Endothelial cell of umbilical vein (primary cell): Measurements from ENCODE around the gene SLC22A6. TPM values are rescaled to one million over a fixed set of nuclear protein-coding genes. Genes with fewer than 3 reads are reported as not detected.

Experiments used
- BruUV-seq: library from RNA; stranded (reverse); fragments of 400-500 nt; replicated peaks from 2 replicates; lab custom pipeline; 2021; lab: Mats Ljungman, UMichigan
- CTCF ChIA-PET: fragments of 300-600, 350-600 bp; sonication (Branson Sonifier 250); formaldehyde crosslinking; loops from one replicate; lab custom pipeline; 2021; ENCODE audit warnings: antibody characterized with exemption, inconsistent platforms; lab: Charles Lee
- POLR2A ChIA-PET: fragments of 300-600, 350-600 bp; sonication (Branson Sonifier 250); formaldehyde crosslinking; loops from one replicate; lab custom pipeline; 2021; ENCODE audit warnings: antibody characterized with exemption, inconsistent platforms; lab: Charles Lee
- DNase-seq: peaks from one replicate; pipeline ENCODE4 v3.0.0-alpha.2; 2011; ENCODE audit warnings: low read depth, low spot score
- FAIRE-seq: peaks from 2 replicates; lab custom pipeline; 2011; peaks lifted over from hg19 to GRCh38; lab: Jason Lieb, UNC
- H2AFZ ChIP-seq: 2 replicates; pipeline ENCODE4 v1.6.0; 2012; ENCODE audit warnings: low read depth, low read length, control low read depth, inconsistent platforms
- H3K27ac ChIP-seq: 2 replicates; pipeline ENCODE4 v1.5.1; 2011; ENCODE audit warnings: low read depth, mild to moderate bottlenecking, control low read depth, low read length, moderate library complexity; ENCODE audit not compliant: insufficient read depth
- H3K27me3 ChIP-seq, 2 experiments: 2 replicates each; pipeline versions ENCODE4 v1.6.0 to v1.6.1; 2011; ENCODE audit warnings: low read length in 2 of 2, mixed read lengths in 1 of 2; ENCODE audit not compliant: control insufficient read depth in 2 of 2, insufficient read depth in 2 of 2
- H3K36me3 ChIP-seq, 2 experiments: 2 replicates in 1 of 2; 3 replicates in 1 of 2; pipeline ENCODE4 v1.5.1; 2011; ENCODE audit warnings: low read length in 2 of 2, mild to moderate bottlenecking in 1 of 2, moderate library complexity in 1 of 2; ENCODE audit not compliant: control insufficient read depth in 2 of 2, insufficient read depth in 2 of 2; ENCODE audit errors: extremely low read depth in 1 of 2
- H3K4me1 ChIP-seq: 3 replicates; pipeline ENCODE4 v1.5.1; 2011; ENCODE audit warnings: mild to moderate bottlenecking, low read length; ENCODE audit not compliant: control insufficient read depth, insufficient read depth; ENCODE audit errors: extremely low read depth
- H3K4me2 ChIP-seq: 2 replicates; pipeline ENCODE4 v1.6.1; 2011; ENCODE audit warnings: low read length, control low read depth, mixed read lengths; ENCODE audit not compliant: insufficient read depth
- H3K4me3 ChIP-seq, 3 experiments: fragments of 200-600 bp in 1 of 3; sonication (generic), shearing (Covaris generic) in 1 of 3; replicated peaks in 1 of 3; 2 replicates each; pipeline ENCODE4 v1.5.1; 2011 to 2016; ENCODE audit warnings: control low read depth in 3 of 3, low read length in 3 of 3, mild to moderate bottlenecking in 2 of 3, inconsistent platforms in 1 of 3, low read depth in 1 of 3, moderate library complexity in 1 of 3; ENCODE audit not compliant: insufficient read depth in 1 of 3
- H3K79me2 ChIP-seq: 2 replicates; pipeline ENCODE4 v1.6.0; 2012; ENCODE audit warnings: low read length, inconsistent platforms; ENCODE audit not compliant: control insufficient read depth, insufficient read depth
- H3K9ac ChIP-seq: replicated peaks from 2 replicates; pipeline ENCODE3; 2011; ENCODE audit warnings: low read length, control low read depth; ENCODE audit not compliant: insufficient read depth; ENCODE audit errors: extremely low read depth
- H3K9me1 ChIP-seq: replicated peaks from 3 replicates; pipeline ENCODE4 v1.6.0; 2011; ENCODE audit warnings: mild to moderate bottlenecking, low read length; ENCODE audit not compliant: control insufficient read depth, insufficient read depth; ENCODE audit errors: extremely low read depth
- H3K9me3 ChIP-seq: replicated peaks from 2 replicates; pipeline ENCODE4 v1.5.1; 2012; ENCODE audit warnings: low read length, inconsistent platforms; ENCODE audit not compliant: control insufficient read depth, insufficient read depth
- H4K20me1 ChIP-seq: replicated peaks from 2 replicates; pipeline ENCODE3; 2011; ENCODE audit warnings: mild to moderate bottlenecking, low read length; ENCODE audit not compliant: control insufficient read depth, insufficient read depth; ENCODE audit errors: extremely low read depth
- CTCF ChIP-seq, 2 donors: IDR thresholded peaks; 1 replicate in 1 of 2; 2 replicates in 1 of 2; pipeline ENCODE4 v1.5.1; 2011; ENCODE audit warnings: low read length in 2 of 2, mild to moderate bottlenecking in 2 of 2, moderate library complexity in 2 of 2, control low read depth in 1 of 2, inconsistent platforms in 1 of 2, low read depth in 1 of 2; ENCODE audit not compliant: insufficient read depth in 1 of 2; ENCODE audit errors: extremely low read depth in 1 of 2
- FOS ChIP-seq: IDR thresholded peaks from 2 replicates; pipeline ENCODE4 v1.6.1; 2011; ENCODE audit warnings: mild to moderate bottlenecking, low read length, moderate library complexity, borderline replicate concordance; ENCODE audit not compliant: insufficient read depth
- GATA2 ChIP-seq: IDR thresholded peaks from 2 replicates; pipeline ENCODE4 v1.7.0; 2011; ENCODE audit warnings: low read depth, mild to moderate bottlenecking, moderate library complexity, mixed read lengths, low read length; ENCODE audit not compliant: insufficient read length, insufficient read depth
- JUN ChIP-seq: IDR thresholded peaks from 2 replicates; pipeline ENCODE4 v1.6.1; 2011; ENCODE audit warnings: borderline replicate concordance, low read depth; ENCODE audit not compliant: insufficient read length, insufficient read depth
- POLR2A ChIP-seq: IDR thresholded peaks from 2 replicates; pipeline ENCODE4 v1.6.1; 2012; ENCODE audit warnings: low read depth, mild to moderate bottlenecking, control low read depth, low read length
- POLR2AphosphoS5 ChIP-seq: IDR thresholded peaks from 2 replicates; pipeline ENCODE4 v1.6.1; 2012; ENCODE audit warnings: low read depth, mild to moderate bottlenecking, control low read depth, low read length, moderate library complexity; ENCODE audit not compliant: insufficient read depth
- dilution Hi-C: fragments of 300-500 bp; cut with MboI; formaldehyde crosslinking; loops from one replicate; pipeline ENCODE4 v1.15.0; 2019; ENCODE audit warnings: low sequenced_read_pairs; ENCODE audit not compliant: extremely low pct_ligation_motif_present
- intact Hi-C: fragments of 100-400 bp; cut with micrococcal nuclease; formaldehyde crosslinking; loops from one replicate; pipeline ENCODE4 v1.10.0; 2022
- polyA plus RNA-seq, 4 experiments: library from polyadenylated mRNA; depleted of rRNA in 3 of 4; stranded (reverse) in 3 of 4; unstranded in 1 of 4; fragments of >200 nt; gene quantifications; 2 replicates each; pipeline versions ENCODE4 v1.2.1 to v1.2.3, GENCODE V29; 2011 to 2012; ENCODE audit warnings: missing spikeins in 1 of 4
- total RNA-seq: library from RNA; stranded (reverse); gene quantifications from 2 replicates; pipeline ENCODE4 v1.2.3, GENCODE V29; 2021

The SLC22A6 gene
- total and polyA plus RNA-seq, 2 donors (not counting 3 experiments of a cell fraction or from before 2014, with no cell fraction given) = not detected

DNA sequence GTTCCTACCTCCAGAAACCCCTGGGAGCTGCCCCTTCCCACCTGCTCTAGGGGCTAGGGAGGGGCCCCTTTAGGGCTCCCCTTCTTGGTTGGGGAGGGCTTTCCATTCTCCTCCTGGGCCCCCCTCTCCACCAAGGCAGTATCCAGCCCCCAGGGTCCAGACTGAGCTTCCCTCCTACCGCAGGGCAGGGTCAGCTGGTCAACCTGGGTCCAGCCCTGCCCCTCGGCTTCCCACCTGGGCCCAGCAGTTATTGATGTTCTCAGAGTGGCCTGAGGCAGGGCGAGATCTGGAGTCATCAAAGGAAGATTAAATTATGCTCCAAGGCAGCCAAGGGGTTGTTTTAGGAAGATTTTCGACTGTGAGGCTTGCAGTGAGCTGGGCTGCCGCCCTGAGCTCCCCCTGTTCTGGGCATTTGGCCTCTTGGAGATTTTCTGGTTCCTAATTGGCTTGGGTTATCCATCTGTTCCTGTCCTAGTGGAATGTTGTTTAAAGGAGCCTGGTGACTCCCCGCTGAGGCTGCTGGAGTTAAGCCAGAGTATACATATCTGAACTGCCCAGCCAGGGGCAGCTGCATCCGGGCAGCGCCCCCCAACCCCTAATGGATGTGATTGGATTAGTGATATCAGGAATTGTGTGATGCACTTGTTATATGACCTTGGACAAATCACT lies 32.7 kb upstream of the SLC22A6 start:
- no peak overlapping the region for H2AFZ ChIP-seq
- H3K27ac ChIP-seq = no peak overlapping the region
- no TSS peak for BruUV-seq
- H3K79me2 ChIP-seq = no peaks in the 10 kb centered on the region
- dilution Hi-C loops = no loop called here
- FAIRE-seq (peak; percentile 80), DNase-seq (peak; percentile 95)
- ChIA-PET CTCF (interaction anchor here (0.8 to 8.7 kb wide), 7 partner anchors 9 to 136 kb away, joined by 3 to 488 read pairs (median 4); partner anchors contain the start of gene SLC3A2), POLR2A (interaction anchor here (1.0 kb wide), 1 partner anchor 176 kb away, joined by 3 read pairs; no protein-coding TSS in a partner anchor)
- no peaks in the 10 kb centered on the region for H3K36me3 ChIP-seq
- H3K4me2 ChIP-seq = no peak overlapping the region
- no peak overlapping the region for H3K9ac ChIP-seq
- H3K4me1 ChIP-seq = peaks cover 10% of the 10 kb centered on the region
- peaks cover 0 to 3% of the 10 kb centered on the region in 2 experiments for H3K27me3 ChIP-seq
- no peaks in the 10 kb centered on the region for H3K9me3 ChIP-seq
- H3K4me3 ChIP-seq = no peak overlapping the region
- no peaks in the 10 kb centered on the region for H3K9me1 ChIP-seq
- intact Hi-C loops = loop anchor here (5.0 kb wide), 1 partner anchor 40 kb away; no protein-coding TSS in a partner anchor
- TF ChIP-seq GATA2 = peak; percentile 94
- no peak for TF ChIP-seq CTCF (IDR thresholded peaks at IDR 0.05; ENCODE audit: extremely low read depth in 1 of 2, insufficient read depth in 1 of 2, low read depth in 1 of 2, low read length in 2 of 2)
- peak; percentile 44 for TF ChIP-seq FOS
- peak; percentile 44 for TF ChIP-seq POLR2A
- TF ChIP-seq JUN = no peak
- TF ChIP-seq POLR2AphosphoS5 = peak; percentile 83
- no peaks in the 10 kb centered on the region for H4K20me1 ChIP-seq
